Omental fat pad (tissue), 4 donors: ENCODE measurements around the gene AKT1. TPM values are rescaled to one million over a fixed set of nuclear protein-coding genes. Genes with fewer than 3 reads are reported as not detected.

Source experiments
- ATAC-seq: fragments of 150-250 bp; one replicate; pipeline ENCODE4 v1.9.1; 2016; ENCODE audit warnings: mild to moderate bottlenecking, moderate library complexity; ENCODE audit not compliant: low FRiP score
- DNase-seq: peaks from one replicate; pipeline ENCODE4 v3.0.0-alpha.2; 2019; ENCODE audit warnings: low spot score
- CTCF ChIP-seq, 3 donors: fragments of 450-650 bp; IDR thresholded peaks; one replicate each; pipeline ENCODE4 v1.5.1; 2016 to 2017; ENCODE audit warnings: antibody characterized with exemption in 3 of 3, mild to moderate bottlenecking in 3 of 3, moderate library complexity in 2 of 3
- total RNA-seq, 4 donors: library from RNA; depleted of rRNA; stranded (reverse); fragments of >200 nt; gene quantifications; one replicate each; pipeline ENCODE4 v1.1.0, GENCODE V29; 2016

AKT1 gene
- total RNA-seq, 4 donors from 2014 or later, result 104 to 121 (median 107) TPM

GRCh38 chr14:104768437-104769323 lies 26.9 kb downstream of the AKT1 start:
- peak in 2 of 3 donors; percentile 47 to 68 for TF ChIP-seq CTCF (IDR thresholded peaks at IDR 0.05)
- ATAC-seq, result peak; percentile 75
- DNase-seq, result peak; percentile 97

GRCh38 chr14:104767634-104767918 lies 28.0 kb downstream of the AKT1 start:
- DNase-seq, result no peak
- no peak for ATAC-seq
- no peak for TF ChIP-seq CTCF (IDR thresholded peaks at IDR 0.05)

- DNase-seq, result no peak
- no peak for TF ChIP-seq CTCF (IDR thresholded peaks at IDR 0.05)
- ATAC-seq, result no peak
Observed at GRCh38 chr14:104766863-104767633, 28.5 kb downstream of the AKT1 start.

DNA sequence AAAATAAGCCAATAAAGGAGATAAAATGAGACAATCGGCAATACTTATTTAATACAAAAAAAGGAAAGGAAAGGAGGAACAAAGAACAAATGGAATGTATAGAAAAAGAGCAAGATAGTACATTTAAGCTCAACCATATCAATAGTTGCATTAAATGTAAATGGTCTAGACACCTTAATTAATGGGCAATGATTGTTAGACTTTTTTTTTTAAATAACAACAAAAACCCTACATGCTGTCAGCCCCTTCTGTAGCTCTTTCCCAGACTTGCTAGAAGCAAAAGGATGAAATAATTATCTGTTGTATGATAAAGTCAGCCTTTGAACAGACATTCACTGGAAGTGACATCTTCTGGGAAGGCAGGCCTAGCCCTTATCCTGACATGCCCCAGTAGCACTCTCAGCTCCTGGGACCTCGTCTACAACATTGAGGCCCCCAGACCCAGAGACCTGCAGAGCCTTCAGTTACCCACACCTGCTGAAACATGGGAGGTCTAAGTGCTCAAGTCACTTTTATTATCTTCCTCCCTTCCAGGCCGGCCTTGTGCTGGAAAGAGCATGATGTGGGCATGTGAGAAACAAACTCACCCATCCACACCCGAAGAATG lies 29.2 kb downstream of the AKT1 start:
- no peak for TF ChIP-seq CTCF (IDR thresholded peaks at IDR 0.05)
- no peak for ATAC-seq
- no peak for DNase-seq

- TF ChIP-seq CTCF (IDR thresholded peaks at IDR 0.05), result no peak
- DNase-seq, result no peak
- ATAC-seq, result no peak
Observed at GRCh38 chr14:104765517-104765916, 30.0 kb downstream of the AKT1 start.

GRCh38 chr14:104758981-104759969 lies 36.3 kb downstream of the AKT1 start:
- DNase-seq (no peak), ATAC-seq (no peak)
- no peak for TF ChIP-seq CTCF (IDR thresholded peaks at IDR 0.05)
